HUES64 (cell line): Measurements from ENCODE around the gene ABCB6.

Experiments used
- H3K27ac ChIP-seq: 2 replicates; pipeline ENCODE4 v1.7.0; 2013; ENCODE audit warnings: low read depth, low read length, inconsistent platforms
- H3K27me3 ChIP-seq: 2 replicates; pipeline ENCODE4 v1.6.1; 2013; ENCODE audit warnings: mild to moderate bottlenecking, low read length; ENCODE audit not compliant: insufficient read depth
- H3K36me3 ChIP-seq: 2 replicates; pipeline ENCODE4 v1.6.1; 2013; ENCODE audit warnings: mild to moderate bottlenecking, low read length; ENCODE audit not compliant: insufficient read depth
- H3K4me1 ChIP-seq: 2 replicates; pipeline ENCODE4 v1.6.1; 2013; ENCODE audit warnings: mild to moderate bottlenecking, low read length, moderate library complexity; ENCODE audit not compliant: insufficient read depth
- H3K4me3 ChIP-seq: 2 replicates; pipeline ENCODE4 v1.5.1; 2013; ENCODE audit warnings: mild to moderate bottlenecking, low read length, moderate library complexity
- H3K9ac ChIP-seq: 2 replicates; pipeline ENCODE4 v1.6.1; 2013; ENCODE audit warnings: mild to moderate bottlenecking, low read depth, low read length
- H3K9me3 ChIP-seq: 2 replicates; pipeline ENCODE4 v1.6.1; 2013; ENCODE audit warnings: low read depth, low read length; ENCODE audit not compliant: insufficient read depth
- WGBS: fragments of 150-250, 120-280 bp; methylation state at CpG from one replicate; pipeline ENCODE4 v1.1.7; 2013; ENCODE audit warnings: missing lambda C conversion rate; 5-methylcytosine and 5-hydroxymethylcytosine counted together

ABCB6 gene

GRCh38 chr2:219252570-219252899 lies 33.8 kb upstream of the ABCB6 start:
- 12% methylated on average over 9 of the region's 9 CpGs for WGBS
- no peaks in the 10 kb centered on the region for H3K9me3 ChIP-seq
- H3K27ac ChIP-seq, result no peak overlapping the region
- peak overlapping the region; percentile 45; the same call in 1 of the 2 replicates for H3K9ac ChIP-seq
- H3K36me3 ChIP-seq, result peaks cover 19% of the 10 kb centered on the region; the same call in 1 of the 2 replicates
- peak overlapping the region; percentile 56 for H3K4me3 ChIP-seq
- peaks cover 9% of the 10 kb centered on the region; the same call in 1 of the 2 replicates for H3K4me1 ChIP-seq
- peaks cover 59% of the 10 kb centered on the region for H3K27me3 ChIP-seq

GRCh38 chr2:219252084-219252483 lies 33.3 kb upstream of the ABCB6 start:
- peaks cover 21% of the 10 kb centered on the region; the same call in 1 of the 2 replicates for H3K36me3 ChIP-seq
- H3K9ac ChIP-seq, result no peak overlapping the region
- H3K4me1 ChIP-seq, result peaks cover 9% of the 10 kb centered on the region; the same call in 1 of the 2 replicates
- no peaks in the 10 kb centered on the region for H3K9me3 ChIP-seq
- WGBS, result 55% methylated on average over 4 of the region's 5 CpGs
- H3K4me3 ChIP-seq, result peak overlapping the region; percentile 56
- H3K27ac ChIP-seq, result no peak overlapping the region
- peaks cover 59% of the 10 kb centered on the region for H3K27me3 ChIP-seq

- WGBS, result 76% methylated on average over 6 of the region's 6 CpGs
- peaks cover 56% of the 10 kb centered on the region for H3K27me3 ChIP-seq
- H3K4me1 ChIP-seq, result peaks cover 9% of the 10 kb centered on the region; the same call in 1 of the 2 replicates
Measured at GRCh38 chr2:219251656-219252055, 32.9 kb upstream of the ABCB6 start.

GRCh38 chr2:219250049-219250781 lies 31.5 kb upstream of the ABCB6 start:
- Histone ChIP-seq H3K27me3 (peaks cover 42% of the 10 kb centered on the region), H3K4me3 (no peak overlapping the region), H3K9ac (no peak overlapping the region), H3K27ac (no peak overlapping the region), H3K9me3 (no peaks in the 10 kb centered on the region), H3K4me1 (peaks cover 13% of the 10 kb centered on the region; the same call in 1 of the 2 replicates), H3K36me3 (peaks cover 21% of the 10 kb centered on the region; the same call in 1 of the 2 replicates)
- 93% methylated on average over 22 of the region's 22 CpGs for WGBS

More at GRCh38 chr2:219251656-219252055, 32.9 kb upstream of the ABCB6 start:
- Histone ChIP-seq H3K27ac (no peak overlapping the region), H3K9me3 (no peaks in the 10 kb centered on the region), H3K36me3 (peaks cover 21% of the 10 kb centered on the region; the same call in 1 of the 2 replicates), H3K9ac (no peak overlapping the region), H3K4me3 (no peak overlapping the region)

- Histone ChIP-seq H3K27me3 (peaks cover 34% of the 10 kb centered on the region), H3K9me3 (no peaks in the 10 kb centered on the region), H3K4me1 (peaks cover 13% of the 10 kb centered on the region; the same call in 1 of the 2 replicates), H3K9ac (no peak overlapping the region), H3K4me3 (no peak overlapping the region), H3K27ac (peak overlapping the region; percentile 34; the same call in 1 of the 2 replicates), H3K36me3 (peaks cover 21% of the 10 kb centered on the region; the same call in 1 of the 2 replicates)
- 65% methylated on average over 7 of the region's 7 CpGs for WGBS
Measured at GRCh38 chr2:219249203-219249980, 30.6 kb upstream of the ABCB6 start.

GRCh38 chr2:219248845-219249202 lies 30.1 kb upstream of the ABCB6 start:
- H3K4me1 ChIP-seq, result peaks cover 13% of the 10 kb centered on the region; the same call in 1 of the 2 replicates
- 91% methylated on average over 2 of the region's 2 CpGs for WGBS
- H3K4me3 ChIP-seq, result no peak overlapping the region

GRCh38 chr2:219247678-219248642 lies 29.2 kb upstream of the ABCB6 start:
- Histone ChIP-seq H3K9me3 (no peaks in the 10 kb centered on the region), H3K36me3 (peaks cover 21% of the 10 kb centered on the region; the same call in 1 of the 2 replicates), H3K4me1 (peaks cover 13% of the 10 kb centered on the region; the same call in 1 of the 2 replicates), H3K27me3 (peaks cover 19% of the 10 kb centered on the region), H3K4me3 (no peak overlapping the region), H3K9ac (no peak overlapping the region), H3K27ac (no peak overlapping the region)
- WGBS, result 89% methylated on average over 17 of the region's 17 CpGs

More at GRCh38 chr2:219248845-219249202, 30.1 kb upstream of the ABCB6 start:
- H3K9ac ChIP-seq, result no peak overlapping the region
- H3K9me3 ChIP-seq, result no peaks in the 10 kb centered on the region
- H3K27ac ChIP-seq, result peak overlapping the region; percentile 34; the same call in 1 of the 2 replicates
- H3K36me3 ChIP-seq, result peaks cover 21% of the 10 kb centered on the region; the same call in 1 of the 2 replicates
- H3K27me3 ChIP-seq, result peaks cover 28% of the 10 kb centered on the region

GRCh38 chr2:219246559-219246958 lies 27.8 kb upstream of the ABCB6 start:
- Histone ChIP-seq H3K9me3 (no peaks in the 10 kb centered on the region), H3K4me3 (no peak overlapping the region), H3K4me1 (peaks cover 5% of the 10 kb centered on the region; the same call in 1 of the 2 replicates), H3K27ac (no peak overlapping the region), H3K36me3 (peaks cover 21% of the 10 kb centered on the region; the same call in 1 of the 2 replicates), H3K9ac (no peak overlapping the region), H3K27me3 (peaks cover 5% of the 10 kb centered on the region)
- 97% methylated on average over 10 of the region's 10 CpGs for WGBS

- H3K9me3 ChIP-seq, result no peaks in the 10 kb centered on the region
- 34% methylated on average over 10 of the region's 10 CpGs for WGBS
Measured at GRCh38 chr2:219245899-219246230, 27.1 kb upstream of the ABCB6 start.

GRCh38 chr2:219245148-219245898 lies 26.6 kb upstream of the ABCB6 start, which contains the start of the genes GLB1L and STK16:
Gene GLB1L, minus strand, starts transcription at chr2:219245444. Its CDS starts 1,871 bp downstream, at chr2:219243573.
Gene STK16, plus strand, starts transcription at chr2:219245479. Its CDS starts 521 bp downstream, at chr2:219246000.
- under 1% methylated on average over 46 of the region's 46 CpGs for WGBS
- Histone ChIP-seq H3K36me3 (peaks cover 17% of the 10 kb centered on the region; the same call in 1 of the 2 replicates), H3K9me3 (no peaks in the 10 kb centered on the region), H3K9ac (peak within 1 kb of the TSS; percentile 81), H3K4me3 (peak within 1 kb of the TSS; percentile 74), H3K27me3 (no peaks in the 10 kb centered on the region), H3K27ac (peak within 1 kb of the TSS; percentile 73), H3K4me1 (peaks cover 5% of the 10 kb centered on the region; the same call in 1 of the 2 replicates)

More at GRCh38 chr2:219245899-219246230, 27.1 kb upstream of the ABCB6 start:
- Histone ChIP-seq H3K4me1 (peaks cover 5% of the 10 kb centered on the region; the same call in 1 of the 2 replicates), H3K36me3 (peaks cover 21% of the 10 kb centered on the region; the same call in 1 of the 2 replicates), H3K27ac (peak overlapping the region; percentile 73), H3K9ac (peak overlapping the region; percentile 81), H3K27me3 (no peaks in the 10 kb centered on the region), H3K4me3 (peak overlapping the region; percentile 74)
